ELR (cell line): ENCODE results near the gene PCYT1A.
A peak's percentile ranks its signal among the peaks of the same experiment; 100 is the strongest.
"Not testable (repeated sequence)": the region's sequence is repeated elsewhere in the genome, so short reads cannot be mapped to it uniquely, and the experiment has no call there.

Source experiments
- DNase-seq: peaks from one replicate; pipeline ENCODE4 v3.0.0-alpha.2; 2015; ENCODE audit warnings: low read depth

The PCYT1A gene

DNA sequence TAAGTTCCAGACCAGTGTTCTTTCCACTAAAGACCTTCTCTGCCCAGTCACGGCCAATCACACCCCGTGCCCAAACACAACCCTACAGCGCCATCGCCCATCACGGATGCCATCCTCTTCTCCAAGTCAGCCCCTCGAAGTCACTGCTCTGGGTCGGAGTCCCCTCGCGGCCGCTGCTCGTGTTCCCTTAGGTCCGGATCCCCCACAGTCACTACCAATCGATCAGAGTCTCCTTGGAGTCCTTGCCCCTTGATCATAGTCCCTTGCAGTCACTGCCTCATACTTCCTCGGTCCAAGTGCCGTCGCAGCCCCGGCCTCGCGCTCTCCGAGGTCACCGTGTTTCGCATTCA lies 461 bp downstream of the PCYT1A start:
- DNase-seq, result peak; percentile 48

DNA sequence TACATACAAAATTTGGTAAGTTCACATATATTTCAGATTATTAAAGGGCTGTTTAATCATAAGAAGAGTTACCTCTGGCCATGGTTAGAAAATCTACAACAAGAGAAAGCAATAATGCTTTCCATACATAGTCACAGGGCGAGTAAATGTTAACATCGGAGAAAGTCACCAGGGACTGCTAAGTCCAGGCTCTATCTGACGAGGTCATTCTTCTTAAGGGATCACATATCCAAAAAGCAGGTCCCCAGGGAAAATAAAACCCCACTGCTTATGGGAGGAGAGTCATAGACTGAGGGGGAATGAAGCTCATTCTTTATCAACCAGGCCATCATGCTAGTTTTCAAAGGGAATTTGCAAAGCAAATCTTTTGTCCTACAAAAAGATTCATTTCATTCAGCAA lies 3.1 kb downstream of the PCYT1A start:
- DNase-seq, result no peak

DNA sequence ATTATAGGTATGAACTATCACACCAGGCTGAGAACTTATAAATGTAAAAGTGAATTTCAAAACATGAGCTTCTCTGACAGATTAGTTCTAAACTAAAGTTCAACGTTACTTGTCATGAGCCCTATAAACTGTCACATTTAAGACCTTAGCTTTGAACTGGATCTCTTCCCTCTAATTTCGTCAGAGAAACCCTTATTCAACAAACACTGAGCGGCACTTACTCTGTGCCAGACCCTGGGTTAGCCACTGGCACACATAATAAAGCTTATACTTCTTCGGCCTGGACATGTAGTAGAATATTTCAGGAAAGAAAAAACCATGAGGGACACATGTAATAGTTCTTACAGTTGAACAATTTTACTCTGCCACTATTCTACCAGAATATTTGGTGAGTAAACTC lies 5.6 kb downstream of the PCYT1A start:
- DNase-seq, result no peak

GRCh38 chr3:196280689-196281440 lies 6.7 kb downstream of the PCYT1A start:
- no peak for DNase-seq

DNA sequence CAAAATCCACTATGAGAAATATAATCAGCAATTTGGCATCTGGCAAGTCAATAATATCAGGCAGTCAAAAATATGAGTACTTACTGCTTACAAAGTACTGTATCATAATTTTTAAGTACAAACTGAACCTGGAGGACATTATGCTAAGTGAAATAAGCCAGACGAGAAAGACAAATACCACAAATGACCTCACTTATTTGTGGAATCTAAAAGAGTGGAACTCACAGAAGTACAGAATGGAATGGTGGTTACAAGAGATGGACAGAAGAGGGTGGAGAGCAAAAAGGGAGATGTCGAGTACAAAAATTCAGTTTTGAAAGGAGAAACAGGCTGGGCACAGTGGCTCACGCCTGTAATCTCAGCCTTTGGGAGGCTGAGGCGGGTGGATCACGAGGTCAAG lies 12.4 kb downstream of the PCYT1A start:
- DNase-seq, result no peak

GRCh38 chr3:196274585-196274984 lies 12.9 kb downstream of the PCYT1A start:
- peak; percentile 48 for DNase-seq

- no peak for DNase-seq
Observed at GRCh38 chr3:196273655-196274054, 13.9 kb downstream of the PCYT1A start.

DNA sequence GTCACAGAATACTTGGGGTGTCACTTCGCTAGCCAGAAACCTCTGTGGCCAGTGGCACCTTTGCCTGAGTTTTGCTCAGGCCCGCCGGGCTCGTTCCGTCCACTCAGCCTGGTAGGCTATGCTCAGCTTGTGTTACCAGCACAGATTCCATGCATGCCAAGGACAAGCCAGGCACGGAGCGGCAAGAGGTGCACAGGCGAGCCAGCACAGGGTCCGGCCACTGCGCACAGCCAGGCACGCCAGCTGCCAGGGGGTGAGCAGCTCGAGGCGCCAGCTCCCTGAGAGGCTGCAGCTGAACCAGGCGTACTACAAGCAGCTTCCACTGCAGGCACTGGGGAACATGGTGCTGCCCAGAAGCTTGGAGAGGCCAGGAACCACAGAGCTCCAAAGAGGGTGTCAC lies 14.7 kb downstream of the PCYT1A start:
- no peak for DNase-seq

- DNase-seq, result no peak
Observed at GRCh38 chr3:196270499-196270898, 17.0 kb downstream of the PCYT1A start.

GRCh38 chr3:196268284-196269163 lies 19.0 kb downstream of the PCYT1A start:
- peak; percentile 87 for DNase-seq

DNA sequence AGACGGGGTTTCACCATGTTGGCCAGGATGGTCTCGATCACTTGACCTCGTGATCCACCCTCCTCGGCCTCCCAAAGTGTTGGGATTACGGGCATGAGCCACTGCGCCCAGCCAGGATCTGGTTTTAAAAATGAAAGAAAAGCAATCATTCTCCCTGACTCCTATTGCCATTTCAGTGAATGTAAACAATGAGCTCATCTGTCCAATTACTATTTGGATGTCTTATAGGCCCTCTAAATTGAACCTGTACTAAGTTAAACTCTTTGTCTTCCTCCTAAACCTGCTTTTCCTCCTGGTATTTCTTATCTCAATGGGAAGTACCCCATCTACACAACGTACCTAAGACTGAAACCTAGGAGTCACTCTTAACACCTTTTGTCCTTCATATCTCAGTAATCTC lies 23.7 kb downstream of the PCYT1A start:
- DNase-seq, result no peak

GRCh38 chr3:196260784-196261183 lies 26.7 kb downstream of the PCYT1A start:
- no peak for DNase-seq

GRCh38 chr3:196255776-196256175 lies 31.8 kb downstream of the PCYT1A start:
- no peak for DNase-seq

DNA sequence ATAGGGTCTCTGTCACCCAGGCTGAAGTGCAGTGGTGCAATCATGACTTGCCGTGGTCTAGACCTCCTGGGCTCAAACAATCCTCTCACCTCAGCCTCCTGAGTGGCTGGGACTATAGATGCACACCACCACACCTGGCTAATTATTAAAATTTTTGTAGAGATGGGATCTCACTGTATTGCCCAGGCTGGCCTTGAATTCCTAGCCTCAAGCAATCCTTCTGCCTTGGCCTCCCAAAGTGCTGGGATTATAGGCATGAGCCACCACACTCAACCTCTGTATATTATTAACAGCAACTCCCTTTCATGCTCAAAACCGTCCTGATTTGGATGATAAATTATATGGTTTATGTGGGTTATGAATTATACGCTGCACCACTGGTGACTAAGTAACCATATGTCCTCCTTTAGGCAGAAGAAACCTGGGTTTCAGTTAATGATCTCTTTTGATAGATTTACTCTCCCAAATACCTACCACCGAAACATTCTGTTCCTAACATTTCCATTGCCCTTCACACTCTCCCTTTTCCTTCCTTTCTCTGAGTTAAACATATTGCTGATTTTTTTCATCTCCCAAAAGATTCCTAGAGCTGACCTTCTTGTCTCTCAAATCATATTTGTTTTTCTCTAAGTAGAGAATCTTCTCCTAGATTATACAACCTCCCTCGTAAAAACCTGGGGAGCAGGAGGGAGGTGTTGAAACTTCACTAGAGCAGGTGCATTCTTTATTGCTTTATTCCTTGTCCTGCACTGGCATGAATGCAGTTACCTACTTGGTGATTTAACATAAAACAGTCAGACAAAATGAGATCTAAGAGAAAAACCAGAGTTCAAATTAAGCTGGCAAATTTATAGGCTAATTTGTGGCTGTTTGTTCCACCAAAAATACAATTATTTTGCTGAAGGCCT lies 32.9 kb downstream of the PCYT1A start:
- DNase-seq, result no peak

- no peak for DNase-seq
Observed at GRCh38 chr3:196251918-196252317, 35.6 kb downstream of the PCYT1A start.

- peak; percentile 99 for DNase-seq
Observed at GRCh38 chr3:196246612-196247308, 40.8 kb downstream of the PCYT1A start.

GRCh38 chr3:196244166-196244565 lies 43.4 kb downstream of the PCYT1A start:
- DNase-seq, result not testable (repeated sequence)

GRCh38 chr3:196241704-196242103 lies 45.8 kb downstream of the PCYT1A start:
- no peak for DNase-seq

GRCh38 chr3:196240424-196240823 lies 47.1 kb downstream of the PCYT1A start:
- no peak for DNase-seq

DNA sequence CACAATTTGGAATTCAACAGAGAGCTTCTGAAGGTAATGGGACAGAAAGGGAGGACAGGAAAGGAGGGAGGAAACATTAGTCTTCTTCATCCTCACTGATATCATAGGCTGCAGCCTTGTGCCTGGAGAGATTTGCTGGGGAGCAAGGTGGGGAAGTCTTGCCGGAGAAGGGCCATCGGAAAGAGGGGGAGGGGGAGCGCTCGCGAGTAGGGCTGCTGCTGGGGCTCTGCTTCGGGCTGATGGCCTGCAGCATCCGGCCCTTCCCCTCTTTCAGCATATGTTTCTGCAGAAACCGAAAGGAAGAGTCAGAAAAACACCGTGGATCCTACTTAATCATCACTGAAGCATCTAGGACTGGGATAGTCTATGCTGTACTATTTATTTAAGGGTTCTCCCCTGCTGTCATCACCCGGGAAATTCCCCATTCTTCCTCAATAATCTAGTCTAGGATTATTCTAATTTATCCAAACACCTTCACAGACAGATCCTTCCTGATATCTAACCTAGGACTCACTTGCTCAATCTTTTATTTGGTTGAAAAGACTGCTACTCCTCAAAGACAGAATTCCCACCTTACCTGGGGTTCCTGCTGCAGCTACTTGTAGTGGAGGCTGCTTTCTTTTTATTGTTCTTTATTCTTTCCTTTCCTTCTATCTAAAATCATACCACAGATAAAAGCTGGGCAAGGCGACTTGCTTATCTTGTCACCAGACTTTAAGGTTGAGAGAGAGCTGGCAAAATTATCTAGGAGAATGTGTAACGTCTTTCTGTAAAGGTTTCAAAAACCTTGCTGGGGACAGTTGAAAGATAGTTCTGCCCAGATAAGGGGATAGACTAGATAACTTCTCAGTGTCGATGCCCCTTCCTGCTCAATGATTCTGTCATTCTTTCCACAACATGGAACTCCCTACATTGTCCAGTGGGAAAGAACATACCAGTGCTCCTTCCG lies 48.6 kb downstream of the PCYT1A start:
- peak; percentile 74 for DNase-seq

DNA sequence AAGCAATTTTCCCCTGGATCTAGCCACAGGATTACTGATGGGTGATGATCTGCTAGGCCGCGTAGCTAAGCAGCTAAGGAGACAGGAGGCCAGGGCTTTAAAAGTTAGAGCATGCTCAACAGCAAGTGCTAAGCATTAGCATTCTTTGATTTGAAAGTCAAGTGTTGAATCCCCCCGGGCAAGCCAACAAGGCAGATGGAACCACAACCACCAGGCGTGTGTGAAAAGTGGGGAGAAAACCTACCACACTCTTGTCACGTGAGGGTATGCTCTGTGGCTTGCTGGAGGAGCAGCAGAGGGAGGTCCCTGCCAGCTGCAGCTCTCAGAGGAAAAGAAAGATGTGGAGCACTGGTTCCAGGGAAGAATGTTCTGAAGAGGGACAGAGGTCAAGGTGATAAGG lies 50.3 kb downstream of the PCYT1A start:
- no peak for DNase-seq
